Activated gamma-delta T cell (primary cell): ENCODE measurements around the gene TLE1.
"Not testable (repeated sequence)": the region's sequence is repeated elsewhere in the genome, so short reads cannot be mapped to it uniquely, and the experiment has no call there.

Source experiments
- DNase-seq: peaks from one replicate; lab custom pipeline; 2025; lab: John Stamatoyannopoulos, UW

The TLE1 gene

GRCh38 chr9:81621785-81622259 is 67.5 kb downstream of the TLE1 start:
- no peak for DNase-seq

GRCh38 chr9:81621118-81621517 is 68.2 kb downstream of the TLE1 start:
- no peak for DNase-seq

- no peak for DNase-seq
These were observed 69.4 kb downstream of the TLE1 start for GRCh38 chr9:81620002-81620390.

- no peak for DNase-seq
These were observed 69.9 kb downstream of the TLE1 start for GRCh38 chr9:81619353-81620001.

- no peak for DNase-seq
These were observed 70.4 kb downstream of the TLE1 start for GRCh38 chr9:81618923-81619322.

- no peak for DNase-seq
These were observed 73.2 kb downstream of the TLE1 start for GRCh38 chr9:81616141-81616540.

- no peak for DNase-seq
These were observed 75.0 kb downstream of the TLE1 start for GRCh38 chr9:81614335-81614734.

GRCh38 chr9:81613002-81613812 is 76.1 kb downstream of the TLE1 start:
- DNase-seq: no peak

GRCh38 chr9:81611664-81612063 is 77.7 kb downstream of the TLE1 start:
- no peak for DNase-seq

GRCh38 chr9:81610740-81611107 is 78.6 kb downstream of the TLE1 start:
- DNase-seq: no peak

- DNase-seq: no peak
These were observed 79.3 kb downstream of the TLE1 start for GRCh38 chr9:81609782-81610739.

GRCh38 chr9:81608289-81608657 is 81.1 kb downstream of the TLE1 start:
- no peak for DNase-seq

GRCh38 chr9:81607593-81608288 is 81.6 kb downstream of the TLE1 start:
- DNase-seq: no peak

GRCh38 chr9:81606261-81606660 is 83.1 kb downstream of the TLE1 start:
- not testable (repeated sequence) for DNase-seq

- no peak for DNase-seq
These were observed 84.1 kb downstream of the TLE1 start for GRCh38 chr9:81605170-81605670.

GRCh38 chr9:81604306-81605169 is 84.8 kb downstream of the TLE1 start:
- no peak for DNase-seq

GRCh38 chr9:81602887-81603680 is 86.3 kb downstream of the TLE1 start:
- DNase-seq: no peak

- no peak for DNase-seq
These were observed 87.4 kb downstream of the TLE1 start for GRCh38 chr9:81601639-81602623.
